ENCODE measurements around the gene MTF1.
A peak's percentile ranks its signal among the peaks of the same experiment; 100 is the strongest.

MTF1 gene

DNA sequence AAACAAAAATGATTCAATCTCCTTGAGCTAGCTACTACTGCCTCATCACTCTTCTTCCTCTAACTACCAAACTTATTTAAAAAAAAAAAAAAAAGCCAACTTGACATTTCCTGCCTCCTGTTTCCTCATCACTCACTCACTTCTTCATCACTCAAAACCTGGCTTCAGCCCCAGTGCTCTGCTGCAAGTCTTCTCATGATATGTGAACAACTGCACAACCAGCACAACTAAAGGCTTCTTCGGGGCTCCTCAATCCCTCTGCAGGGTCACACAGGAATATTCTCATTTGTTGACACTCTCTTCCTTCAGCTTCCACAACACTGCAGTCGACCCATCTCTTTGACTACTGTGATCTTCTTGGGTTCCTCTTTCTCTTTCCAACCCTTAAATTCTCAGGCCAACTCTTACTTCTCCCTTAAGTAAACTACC, 7.6 kb downstream of the MTF1 start:
- no peak for TF ChIP-seq RBAK (tag by site-specific recombination; IDR thresholded peaks at IDR 0.05)
- no peaks in the 10 kb centered on the region for H3K9me3 ChIP-seq (ENCODE audit: control insufficient read depth, insufficient read depth, low read depth, low read length)
- no peak overlapping the region for H3K4me3 ChIP-seq (ENCODE audit: low read depth, low read length)
- ChIA-PET POLR2A (interaction anchor here (2.7 kb wide), 1 partner anchor 7 kb away, joined by 14 read pairs; the partner anchor contains the start of gene MTF1), CTCF (interaction anchor here (0.6 to 2.7 kb wide), 4 partner anchors 8 to 249 kb away, joined by 3 to 16 read pairs (median 3); partner anchors contain the start of gene MTF1)
- peaks cover 5 to 74% of the 10 kb centered on the region in 2 experiments for H3K36me3 ChIP-seq (ENCODE audit: control insufficient read depth in 2 of 2, insufficient read depth in 1 of 2, low read length in 2 of 2)
- H3K4me1 ChIP-seq (ENCODE audit: control insufficient read depth, insufficient read depth, low read length): no peaks in the 10 kb centered on the region
- H3K27ac ChIP-seq (ENCODE audit: extremely low read depth, low read depth, low read length): no peak overlapping the region

- Histone ChIP-seq H3K9me3 (ENCODE audit: control insufficient read depth, insufficient read depth, low read depth, low read length) (no peaks in the 10 kb centered on the region), H3K4me3 (ENCODE audit: low read depth, low read length) (no peak overlapping the region), H3K4me1 (ENCODE audit: control insufficient read depth, insufficient read depth, low read length) (no peaks in the 10 kb centered on the region), H3K36me3 (ENCODE audit: control insufficient read depth in 2 of 2, insufficient read depth in 1 of 2, low read length in 2 of 2) (peaks cover 4 to 70% of the 10 kb centered on the region in 2 experiments; a peak in 2 of 3 replicates), H3K27ac (ENCODE audit: extremely low read depth, low read depth, low read length) (no peak overlapping the region)
- ChIA-PET POLR2A (interaction anchor here (2.7 kb wide), 1 partner anchor 8 kb away, joined by 14 read pairs; the partner anchor contains the start of gene MTF1), CTCF (interaction anchor here (0.6 to 2.7 kb wide), 3 partner anchors 9 to 248 kb away, joined by 3 to 16 read pairs (median 3); partner anchors contain the start of gene MTF1)
- TF ChIP-seq YY2 (tag by site-specific recombination; IDR thresholded peaks at IDR 0.05) (no peak), ZNF560 (tag by site-specific recombination; IDR thresholded peaks at IDR 0.05; ENCODE audit: borderline replicate concordance) (no peak)
Measured at GRCh38 chr1:37851262-37851661, 8.1 kb downstream of the MTF1 start.

DNA sequence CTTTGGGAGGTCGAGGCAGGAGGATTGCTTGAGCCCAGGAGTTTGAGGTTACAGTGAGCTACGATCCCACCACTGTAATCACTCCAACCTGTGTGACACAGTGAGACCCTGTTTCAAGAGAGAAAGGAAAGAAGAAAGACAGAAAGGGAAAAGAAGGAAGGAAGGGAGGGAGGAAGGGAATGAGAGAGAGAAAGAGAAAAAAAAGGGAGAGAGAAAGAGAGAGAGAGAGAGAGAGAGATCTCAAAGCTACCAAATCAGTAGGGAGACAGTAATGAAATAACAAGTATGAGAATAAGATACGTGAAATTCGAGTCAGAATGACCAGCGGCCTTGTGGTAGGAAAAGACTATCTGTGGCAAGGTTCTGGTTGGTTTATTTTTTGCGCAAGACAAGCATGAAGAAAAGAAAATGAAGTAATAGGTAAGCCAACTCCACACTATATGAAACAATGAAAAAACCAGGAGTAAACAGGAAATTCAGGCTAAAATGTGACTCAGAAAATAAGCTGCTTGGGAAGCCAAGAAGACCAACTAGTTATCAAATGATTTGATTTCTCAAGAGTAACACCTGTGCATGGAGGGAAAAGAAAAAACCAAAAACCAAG, 8.9 kb downstream of the MTF1 start:
- H3K36me3 ChIP-seq (ENCODE audit: control insufficient read depth in 2 of 2, insufficient read depth in 1 of 2, low read length in 2 of 2): peaks cover 4 to 67% of the 10 kb centered on the region in 2 experiments; a peak in 2 of 3 replicates
- no peaks in the 10 kb centered on the region for H3K4me1 ChIP-seq (ENCODE audit: control insufficient read depth, insufficient read depth, low read length)
- H3K27ac ChIP-seq (ENCODE audit: extremely low read depth, low read depth, low read length): no peak overlapping the region
- no peaks in the 10 kb centered on the region for H3K9me3 ChIP-seq (ENCODE audit: control insufficient read depth, insufficient read depth, low read depth, low read length)
- no peak overlapping the region for H3K4me3 ChIP-seq (ENCODE audit: low read depth, low read length)
- ChIA-PET POLR2A (interaction anchor here (0.6 to 2.7 kb wide), 3 partner anchors 9 to 1400 kb away, joined by 3 to 14 read pairs (median 3); partner anchors contain the start of genes MTF1 and OSCP1), CTCF (interaction anchor here (0.6 to 2.7 kb wide), 2 partner anchors 10 to 1077 kb away, joined by 5 to 16 read pairs; partner anchors contain the start of gene MTF1)
- TF ChIP-seq ZNF169 (tag by site-specific recombination; IDR thresholded peaks at IDR 0.05) (no peak), ZNF701 (tag by site-specific recombination; IDR thresholded peaks at IDR 0.05) (no peak), ZNF394 (tag by site-specific recombination; IDR thresholded peaks at IDR 0.05; ENCODE audit: borderline replicate concordance) (no peak), ZNF596 (tag by site-specific recombination; IDR thresholded peaks at IDR 0.05) (peak; percentile 75), EGR2 (tag by site-specific recombination; IDR thresholded peaks at IDR 0.05; ENCODE audit: low read depth) (no peak), ZNF416 (tag by site-specific recombination; IDR thresholded peaks at IDR 0.05) (no peak), ZNF48 (tag by site-specific recombination; IDR thresholded peaks at IDR 0.05) (no peak), MYNN (tag by site-specific recombination; IDR thresholded peaks at IDR 0.05; ENCODE audit: borderline replicate concordance) (no peak), HOXD13 (CRISPR knock-in tag; IDR thresholded peaks at IDR 0.05; ENCODE audit: borderline replicate concordance) (no peak), ZNF768 (tag by site-specific recombination; IDR thresholded peaks at IDR 0.05) (no peak), ZNF366 (tag by site-specific recombination; conservative IDR thresholded peaks at IDR 0.05) (peak; percentile 65), ZFP41 (tag by site-specific recombination; IDR thresholded peaks at IDR 0.05; ENCODE audit: borderline replicate concordance) (no peak), PRDM1 (tag by site-specific recombination; IDR thresholded peaks at IDR 0.05) (peak; percentile 82)

DNA sequence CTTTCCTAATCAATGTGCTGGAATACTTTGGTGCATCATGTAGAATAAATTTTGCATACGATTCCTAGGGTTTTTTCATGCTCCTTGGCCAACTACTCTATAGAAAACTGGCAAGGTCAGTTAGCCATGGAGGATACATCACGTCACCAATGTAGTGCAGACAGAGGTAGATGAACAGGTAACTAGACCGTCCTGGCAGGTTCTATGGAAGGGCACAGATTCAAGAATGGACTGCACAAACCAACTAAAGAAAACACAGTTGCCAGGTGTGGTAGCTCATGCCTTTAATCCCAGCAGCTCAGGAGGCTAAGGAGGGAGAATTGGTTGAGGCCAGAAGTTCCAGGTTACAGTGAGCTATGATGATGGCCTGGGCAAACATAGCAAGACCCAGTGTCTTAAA, 9.9 kb downstream of the MTF1 start:
- Histone ChIP-seq H3K4me3 (ENCODE audit: low read depth, low read length) (no peak overlapping the region), H3K27ac (ENCODE audit: extremely low read depth, low read depth, low read length) (no peak overlapping the region), H3K4me1 (ENCODE audit: control insufficient read depth, insufficient read depth, low read length) (no peaks in the 10 kb centered on the region), H3K9me3 (ENCODE audit: control insufficient read depth, insufficient read depth, low read depth, low read length) (no peaks in the 10 kb centered on the region), H3K36me3 (ENCODE audit: control insufficient read depth in 2 of 2, insufficient read depth in 1 of 2, low read length in 2 of 2) (peaks cover 4 to 58% of the 10 kb centered on the region in 2 experiments; a peak in 2 of 3 replicates)
- ChIA-PET CTCF (interaction anchor here (2.7 kb wide), 1 partner anchor 10 kb away, joined by 16 read pairs; the partner anchor contains the start of gene MTF1), POLR2A (interaction anchor here (0.6 to 2.7 kb wide), 2 partner anchors 10 to 26 kb away, joined by 3 to 14 read pairs; partner anchors contain the start of gene MTF1)
- no peak for TF ChIP-seq ZFHX2 (tag by site-specific recombination; conservative IDR thresholded peaks at IDR 0.05)
